Natural killer cell (primary cell): ENCODE data around the gene ATP5PB. TPM values are rescaled to one million over a fixed set of nuclear protein-coding genes. Genes with fewer than 3 reads are reported as not detected.

Experiments
- ATAC-seq, 3 donors: fragments of 150-1000 bp in 2 of 3; fragments of 200-7000 bp in 1 of 3; cut with Tn5 transposase; 1 replicate in 1 of 3; 2 replicates in 2 of 3; pipeline ENCODE4 v1.10.0; 2021; ENCODE audit warnings: mild to moderate bottlenecking in 2 of 3, moderate library complexity in 2 of 3
- DNase-seq, 2 donors: peaks; one replicate each; pipeline versions ENCODE4 v3.0.0 to v3.0.0-alpha.2; 2013 to 2021; ENCODE audit warnings: mixed read lengths in 1 of 2
- H3K27ac ChIP-seq: one replicate; pipeline ENCODE4 v1.5.1; 2013; ENCODE audit warnings: mild to moderate bottlenecking, low read length
- H3K27me3 ChIP-seq: one replicate; pipeline ENCODE4 v1.6.1; 2013; ENCODE audit warnings: low read length; ENCODE audit not compliant: control insufficient read depth, insufficient read depth
- H3K36me3 ChIP-seq: one replicate; pipeline ENCODE4 v1.6.1; 2013; ENCODE audit warnings: low read length; ENCODE audit not compliant: control insufficient read depth, insufficient read depth
- H3K4me1 ChIP-seq: one replicate; pipeline ENCODE4 v1.6.1; 2013; ENCODE audit warnings: low read length; ENCODE audit not compliant: control insufficient read depth, insufficient read depth
- H3K4me3 ChIP-seq: one replicate; pipeline ENCODE4 v1.5.1; 2013; ENCODE audit warnings: low read length
- H3K9me3 ChIP-seq: one replicate; pipeline ENCODE4 v1.6.1; 2013; ENCODE audit warnings: low read length; ENCODE audit not compliant: control insufficient read depth, insufficient read depth
- H3K27ac Mint-ChIP-seq, 2 donors: one replicate each; pipeline ENCODE4 v1.8.0; 2022; ENCODE audit warnings: mild to moderate bottlenecking in 2 of 2, mixed read lengths in 2 of 2, moderate library complexity in 1 of 2
- H3K27me3 Mint-ChIP-seq, 2 donors: one replicate each; pipeline ENCODE4 v1.8.0; 2022; ENCODE audit warnings: low read depth in 2 of 2, mixed read lengths in 2 of 2
- H3K36me3 Mint-ChIP-seq: one replicate; pipeline ENCODE4 v1.8.0; 2022; ENCODE audit warnings: mixed read lengths
- H3K4me1 Mint-ChIP-seq, 2 donors: one replicate each; pipeline ENCODE4 v1.8.0; 2022; ENCODE audit warnings: mixed read lengths in 2 of 2
- H3K4me3 Mint-ChIP-seq: one replicate; pipeline ENCODE4 v1.8.0; 2022; ENCODE audit warnings: mild to moderate bottlenecking, moderate library complexity, mixed read lengths
- H3K9me3 Mint-ChIP-seq, 2 donors: one replicate each; pipeline ENCODE4 v1.8.0; 2022; ENCODE audit warnings: mixed read lengths in 2 of 2
- WGBS: methylation state at CpG from one replicate; pipeline ENCODE4 v1.1.7; 2013; ENCODE audit warnings: missing lambda C conversion rate; ENCODE audit not compliant: insufficient coverage; 5-methylcytosine and 5-hydroxymethylcytosine counted together
- intact Hi-C: fragments of 100-400 bp; cut with micrococcal nuclease; formaldehyde crosslinking; loops from one replicate; pipeline ENCODE4 v1.14.2; 2022
- total RNA-seq, 4 donors: library from RNA; stranded (reverse); fragments of 120-200 nt in 1 of 4; gene quantifications; one replicate each; pipeline versions ENCODE4 v1.2.3 to v1.2.4, GENCODE V29; 2013 to 2022
- TF ChIP-seq, protein P1 (sequence below): fragments of 200-600 bp; IDR thresholded peaks from one replicate; pipeline ENCODE4 v1.8.0; 2022; ENCODE audit warnings: antibody characterized with exemption

ATP5PB gene
- total RNA-seq, 3 donors from 2014 or later (not counting 1 experiment from before 2014, with no cell fraction given): 105 to 115 (median 105) TPM

DNA sequence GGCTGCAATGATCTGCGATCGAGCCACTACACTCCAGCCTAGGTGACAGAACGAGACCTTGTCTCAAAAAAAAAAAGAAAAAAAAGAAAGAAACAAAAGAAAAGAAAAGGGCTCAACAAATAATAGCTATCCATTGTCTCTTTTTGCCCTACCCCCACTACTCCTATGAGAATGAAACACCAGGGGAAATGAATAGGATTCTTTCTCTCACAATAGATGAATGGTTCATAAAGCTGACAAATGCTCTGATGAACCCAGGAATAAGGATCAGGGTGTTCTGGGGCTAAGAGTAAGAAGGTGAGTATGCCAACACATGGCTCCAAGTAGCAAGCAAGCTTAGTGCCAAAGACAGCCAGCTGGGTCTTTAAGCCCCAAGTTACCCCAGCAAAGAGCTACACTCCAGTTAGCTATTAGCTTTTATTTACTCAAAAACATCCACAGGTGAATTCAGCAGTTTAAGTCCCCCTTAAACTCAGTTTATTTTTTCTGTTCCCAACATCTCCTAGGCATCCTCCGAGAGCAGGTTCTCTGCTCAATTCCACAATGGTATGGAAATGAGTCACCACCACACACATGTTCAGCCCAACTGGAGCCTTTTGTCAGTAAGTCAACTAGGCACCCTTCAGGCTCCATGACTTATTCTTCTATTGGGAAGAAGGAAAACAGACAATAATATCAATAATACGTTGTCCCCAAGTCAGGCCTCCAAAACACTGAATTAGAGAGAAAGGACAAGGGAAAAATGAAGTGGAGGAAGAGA is 49.9 kb downstream of the ATP5PB start:
- Mint-ChIP-seq H3K36me3 (peaks cover 6% of the 10 kb centered on the region), H3K4me3 (no peak overlapping the region), H3K27me3 (no peaks in the 10 kb centered on the region), H3K27ac (no peak overlapping the region), H3K4me1 (peaks cover 6 to 15% of the 10 kb centered on the region in 2 donors), H3K9me3 (peaks cover 3 to 4% of the 10 kb centered on the region in 2 donors)
- 97% methylated on average over 4 of the region's 5 CpGs for WGBS
- Histone ChIP-seq H3K9me3 (no peaks in the 10 kb centered on the region), H3K36me3 (no peaks in the 10 kb centered on the region), H3K4me1 (peaks cover 16% of the 10 kb centered on the region), H3K27ac (no peak overlapping the region), H3K4me3 (no peak overlapping the region), H3K27me3 (no peaks in the 10 kb centered on the region)
- ATAC-seq (no peak), DNase-seq (no peak)
- TF ChIP-seq, protein P1, sequence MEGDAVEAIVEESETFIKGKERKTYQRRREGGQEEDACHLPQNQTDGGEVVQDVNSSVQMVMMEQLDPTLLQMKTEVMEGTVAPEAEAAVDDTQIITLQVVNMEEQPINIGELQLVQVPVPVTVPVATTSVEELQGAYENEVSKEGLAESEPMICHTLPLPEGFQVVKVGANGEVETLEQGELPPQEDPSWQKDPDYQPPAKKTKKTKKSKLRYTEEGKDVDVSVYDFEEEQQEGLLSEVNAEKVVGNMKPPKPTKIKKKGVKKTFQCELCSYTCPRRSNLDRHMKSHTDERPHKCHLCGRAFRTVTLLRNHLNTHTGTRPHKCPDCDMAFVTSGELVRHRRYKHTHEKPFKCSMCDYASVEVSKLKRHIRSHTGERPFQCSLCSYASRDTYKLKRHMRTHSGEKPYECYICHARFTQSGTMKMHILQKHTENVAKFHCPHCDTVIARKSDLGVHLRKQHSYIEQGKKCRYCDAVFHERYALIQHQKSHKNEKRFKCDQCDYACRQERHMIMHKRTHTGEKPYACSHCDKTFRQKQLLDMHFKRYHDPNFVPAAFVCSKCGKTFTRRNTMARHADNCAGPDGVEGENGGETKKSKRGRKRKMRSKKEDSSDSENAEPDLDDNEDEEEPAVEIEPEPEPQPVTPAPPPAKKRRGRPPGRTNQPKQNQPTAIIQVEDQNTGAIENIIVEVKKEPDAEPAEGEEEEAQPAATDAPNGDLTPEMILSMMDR: no peak
- intact Hi-C loops: no loop called here

DNA sequence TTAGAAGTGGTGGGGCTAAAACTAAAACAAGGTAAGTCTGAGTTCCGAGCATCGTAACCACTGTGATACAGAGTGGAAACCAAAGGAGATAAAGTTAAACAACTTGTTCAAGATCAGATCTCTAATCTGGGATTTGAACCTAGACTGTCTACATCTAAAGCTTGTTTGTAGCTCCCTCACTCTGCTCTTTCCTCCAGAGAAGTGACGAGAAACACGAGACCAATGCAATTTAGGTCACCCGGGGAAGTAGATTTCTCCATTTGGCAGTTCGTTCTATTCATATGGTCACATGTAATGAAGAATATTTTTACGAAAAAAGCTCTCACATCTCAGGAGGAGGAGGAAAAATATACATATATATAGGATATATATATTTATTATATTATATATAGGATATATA is 52.4 kb downstream of the ATP5PB start:
- Mint-ChIP-seq H3K36me3 (peaks cover 2% of the 10 kb centered on the region), H3K4me1 (peaks cover 20 to 23% of the 10 kb centered on the region in 2 donors), H3K9me3 (peaks cover under 1 to 1% of the 10 kb centered on the region in 2 donors), H3K4me3 (no peak overlapping the region), H3K27ac (no peak overlapping the region), H3K27me3 (no peaks in the 10 kb centered on the region)
- peaks cover 36% of the 10 kb centered on the region for H3K4me1 ChIP-seq
- no peaks in the 10 kb centered on the region for H3K27me3 ChIP-seq
- TF ChIP-seq, protein P1: no peak
- intact Hi-C loops: no loop called here
- no peak for DNase-seq
- no peak for ATAC-seq
- no peaks in the 10 kb centered on the region for H3K9me3 ChIP-seq
- no peaks in the 10 kb centered on the region for H3K36me3 ChIP-seq
- no peak overlapping the region for H3K27ac ChIP-seq
- no peak overlapping the region for H3K4me3 ChIP-seq
- 95% methylated on average over 5 of the region's 7 CpGs for whole genome bisulfite sequencing

DNA sequence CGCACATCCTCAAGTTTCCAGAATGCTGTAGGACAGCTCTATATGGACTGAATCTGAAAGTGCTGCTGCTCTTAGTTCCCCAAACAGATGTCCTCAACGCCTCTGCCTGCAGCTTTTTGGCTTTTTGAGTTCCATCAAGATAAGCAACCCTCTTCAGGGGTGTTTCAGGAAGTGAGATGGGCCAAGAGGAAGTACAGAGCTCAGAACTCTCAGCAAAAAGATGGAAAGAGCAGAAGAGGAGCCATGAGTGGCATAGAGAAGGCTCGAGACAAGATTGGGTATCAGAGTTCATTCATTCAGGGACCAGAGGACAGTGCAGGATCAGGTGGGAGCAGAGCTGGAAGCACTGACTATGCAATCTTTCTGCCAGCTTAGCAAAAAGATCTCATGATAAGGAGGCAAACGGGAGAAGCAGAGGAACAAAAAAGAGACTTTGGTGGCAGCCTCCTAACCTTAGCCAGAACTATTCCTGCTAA is 54.4 kb downstream of the ATP5PB start, which contains the start of the genes ADORA3 and TMIGD3:
Gene ADORA3, minus strand, starts transcription at position 49 of the 476 bp plus-strand sequence. CDS start 279 bp downstream, outside the sequence.
Gene TMIGD3, minus strand, starts transcription at position 49 of the 476 bp plus-strand sequence. CDS start 279 bp downstream, outside the sequence.
- H3K4me3 Mint-ChIP-seq: no peak within 1 kb of the TSS
- no peaks in the 10 kb centered on the region for H3K9me3 Mint-ChIP-seq
- intact Hi-C loops: no loop called here
- H3K27ac ChIP-seq: no peak within 1 kb of the TSS
- H3K36me3 ChIP-seq: no peaks in the 10 kb centered on the region
- DNase-seq (peak in 1 of 2 donors; percentile 37), ATAC-seq (no peak)
- no peak within 1 kb of the TSS for H3K4me3 ChIP-seq
- TF ChIP-seq, protein P1: no peak
- no peaks in the 10 kb centered on the region for H3K27me3 Mint-ChIP-seq
- H3K36me3 Mint-ChIP-seq: no peaks in the 10 kb centered on the region
- H3K27me3 ChIP-seq: no peaks in the 10 kb centered on the region
- H3K27ac Mint-ChIP-seq: no peak within 1 kb of the TSS
- no peaks in the 10 kb centered on the region for H3K9me3 ChIP-seq
- peaks cover 23 to 35% of the 10 kb centered on the region in 2 donors for H3K4me1 Mint-ChIP-seq
- peaks cover 54% of the 10 kb centered on the region for H3K4me1 ChIP-seq
- 28% methylated on average over 4 of the region's 4 CpGs for WGBS
